SK-N-SH treated with all-trans-retinoic acid at 6 μM for 48 hours (cell line): ENCODE results near the gene RAVER2.

ENCODE experiments used
- ARNTL ChIP-seq: fragments of 450-650 bp; formaldehyde crosslinking; IDR thresholded peaks from 2 replicates; pipeline ENCODE4 v1.5.0; 2020; ENCODE audit warnings: low read depth, mild to moderate bottlenecking, moderate library complexity, borderline replicate concordance
- BACH2 ChIP-seq: fragments of 250-450 bp; sonication (Bioruptor Pico); IDR thresholded peaks from 2 replicates; pipeline ENCODE4 v1.9.0; 2021; ENCODE audit warnings: mild to moderate bottlenecking, borderline replicate concordance
- GLIS3 ChIP-seq: fragments of 250-450 bp; sonication (Bioruptor Pico); IDR thresholded peaks from 2 replicates; pipeline ENCODE4 v1.5.0; 2020; ENCODE audit warnings: mild to moderate bottlenecking, moderate library complexity
- POU6F1 ChIP-seq: fragments of 250-450 bp; sonication (Bioruptor Pico); IDR thresholded peaks from 2 replicates; pipeline ENCODE4 v1.8.0; 2021; ENCODE audit warnings: low read depth, mild to moderate bottlenecking, moderate library complexity, borderline replicate concordance

- TF ChIP-seq POU6F1 (CRISPR knock-in tag) (no peak), ARNTL (no peak), GLIS3 (CRISPR knock-in tag) (no peak), BACH2 (CRISPR knock-in tag) (no peak)
These were observed 39.3 kb upstream of the RAVER2 start for GRCh38 chr1:64705591-64705990.
